PC-3 (cell line): Measurements from ENCODE around the gene CERK. TPM values are rescaled to one million over a fixed set of nuclear protein-coding genes. Genes with fewer than 3 reads are reported as not detected.

Experiments
- ATAC-seq: fragments of 200-7000 bp; cut with Tn5 transposase; 2 replicates; pipeline ENCODE4 v1.9.1; 2020; ENCODE audit warnings: mild to moderate bottlenecking, moderate library complexity
- BruUV-seq: library from RNA; stranded (reverse); fragments of 400-500 nt; replicated peaks from 2 replicates; lab custom pipeline; 2021; lab: Mats Ljungman, UMichigan
- CTCF ChIA-PET: fragments of 300-600 bp; sonication (Branson Sonifier 250); formaldehyde crosslinking; loops from one replicate; lab custom pipeline; 2022; ENCODE audit warnings: antibody characterized with exemption; lab: Charles Lee
- POLR2A ChIA-PET: fragments of 300-600 bp; sonication (Branson Sonifier 250); formaldehyde crosslinking; loops from one replicate; lab custom pipeline; 2022; ENCODE audit warnings: antibody characterized with exemption; ENCODE audit not compliant: unreplicated experiment; lab: Charles Lee
- DNase-seq: peaks from one replicate; pipeline ENCODE4 v3.0.0-alpha.2; 2015
- H2AFZ ChIP-seq: fragments of 300-600 bp; sonication (generic); 2 replicates; pipeline ENCODE4 v1.6.0; 2016; ENCODE audit warnings: antibody characterized with exemption, low read length
- H3F3A ChIP-seq: fragments of 300-600 bp; sonication (generic); one replicate; pipeline ENCODE4 v1.6.0; 2017; ENCODE audit warnings: antibody characterized with exemption, low read length, control low read depth, mild to moderate bottlenecking; ENCODE audit not compliant: unreplicated experiment
- H3K27ac ChIP-seq: fragments of 300-600 bp; sonication (generic); 2 replicates; pipeline ENCODE4 v1.5.1; 2016; ENCODE audit warnings: mild to moderate bottlenecking, low read length
- H3K27me3 ChIP-seq: fragments of 300-600 bp; sonication (generic); 2 replicates; pipeline ENCODE4 v1.6.1; 2016; ENCODE audit warnings: low read length, mixed read lengths
- H3K36me3 ChIP-seq: fragments of 300-600 bp; sonication (generic); 2 replicates; pipeline ENCODE4 v1.6.1; 2016; ENCODE audit warnings: low read depth, mixed run types, low read length, mixed read lengths
- H3K4me1 ChIP-seq: fragments of 300-600 bp; sonication (generic); 2 replicates; pipeline ENCODE4 v1.5.1; 2016; ENCODE audit warnings: low read length; ENCODE audit not compliant: insufficient read depth
- H3K4me2 ChIP-seq: fragments of 300-600 bp; sonication (generic); 2 replicates; pipeline ENCODE4 v1.6.0; 2016; ENCODE audit warnings: low read length
- H3K4me3 ChIP-seq: fragments of 300-600 bp; sonication (generic); 2 replicates; pipeline ENCODE4 v1.5.1; 2016; ENCODE audit warnings: mild to moderate bottlenecking, low read length, mixed read lengths
- H3K79me2 ChIP-seq: fragments of 300-600 bp; sonication (generic); 2 replicates; pipeline ENCODE4 v1.6.1; 2017; ENCODE audit warnings: low read length, mixed read lengths
- H3K9ac ChIP-seq: fragments of 300-600 bp; sonication (generic); 2 replicates; pipeline ENCODE4 v1.6.0; 2016; ENCODE audit warnings: mild to moderate bottlenecking, low read length
- H3K9me2 ChIP-seq: fragments of 300-600 bp; sonication (generic); replicated peaks from 2 replicates; pipeline ENCODE4 v1.6.1; 2016; ENCODE audit warnings: mixed run types, low read length, mixed read lengths
- H3K9me3 ChIP-seq: fragments of 300-600 bp; sonication (generic); 2 replicates; pipeline ENCODE4 v1.6.1; 2016; ENCODE audit warnings: low read length, mixed read lengths
- H4K20me1 ChIP-seq: fragments of 300-600 bp; sonication (generic); 2 replicates; pipeline ENCODE4 v1.6.1; 2016; ENCODE audit warnings: low read length, mixed read lengths
- EZH2 ChIP-seq: fragments of 300-600 bp; sonication (generic); IDR thresholded peaks from one replicate; pipeline ENCODE4 v1.6.1; 2017; ENCODE audit warnings: antibody characterized with exemption, mild to moderate bottlenecking, low read length; ENCODE audit not compliant: unreplicated experiment
- EZH2phosphoT487 ChIP-seq: fragments of 300-600 bp; sonication (generic); IDR thresholded peaks from 2 replicates; pipeline ENCODE4 v1.6.1; 2018; ENCODE audit warnings: mild to moderate bottlenecking, antibody characterized with exemption, low read length, borderline replicate concordance
- intact Hi-C: fragments of 100-400 bp; cut with micrococcal nuclease; formaldehyde crosslinking; loops from 2 replicates; pipeline ENCODE4 v1.9.0; 2023
- total RNA-seq: library from RNA; depleted of rRNA; stranded (reverse); fragments of >200 nt; gene quantifications from 2 replicates; pipeline ENCODE4 v1.2.3, GENCODE V29; 2014
- TF ChIP-seq, protein P1 (sequence below): fragments of 300-600 bp; sonication (generic); conservative IDR thresholded peaks from 2 replicates; pipeline ENCODE4 v1.5.1; 2017; ENCODE audit warnings: antibody characterized with exemption, low read depth, mild to moderate bottlenecking, low read length

Gene CERK
- total RNA-seq, 1 experiment from 2014 or later, result 21.6 TPM

DNA sequence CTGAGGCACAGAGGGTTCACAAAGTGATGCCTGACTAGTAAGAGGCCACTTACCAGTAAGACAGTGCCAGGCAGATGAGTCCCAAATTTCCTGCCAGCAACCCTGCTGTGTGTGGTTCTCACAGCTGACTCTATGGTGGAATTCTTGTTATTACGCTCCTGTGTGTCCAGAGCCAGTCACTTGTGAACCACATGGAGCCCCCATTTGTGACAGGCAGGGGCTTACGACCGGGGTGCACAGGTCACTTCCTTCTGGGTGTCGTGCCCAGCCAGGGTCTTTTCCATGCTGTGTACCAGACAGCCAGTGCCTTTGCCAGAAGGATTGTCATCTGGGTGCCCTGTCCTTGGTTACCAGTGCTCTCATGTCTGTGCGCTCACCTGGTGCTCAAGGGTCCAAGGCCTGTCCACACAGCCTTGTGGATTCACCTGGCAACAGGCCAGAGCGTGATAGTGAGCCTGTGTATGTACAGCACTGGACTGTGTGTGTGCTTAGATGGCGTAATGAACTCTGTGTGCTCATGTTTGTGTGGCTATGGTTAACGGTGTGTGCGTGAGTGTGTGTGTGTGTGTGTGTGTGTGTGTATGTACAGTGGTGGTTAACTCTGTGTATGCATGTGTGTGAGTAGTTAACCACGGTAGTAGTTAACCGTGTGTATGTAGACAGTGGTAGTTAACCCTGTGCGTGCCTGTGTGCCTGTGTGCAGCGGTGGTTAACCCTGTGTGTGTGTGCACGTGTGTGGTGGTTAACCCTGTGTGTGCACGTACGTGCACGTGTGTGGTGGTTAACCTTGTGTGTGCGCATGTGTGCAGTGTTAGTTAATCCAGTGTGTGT lies 99.2 kb downstream of the CERK start:
- Histone ChIP-seq H2AFZ (no peak overlapping the region), H3K79me2 (no peaks in the 10 kb centered on the region), H3K4me1 (no peaks in the 10 kb centered on the region), H3K27ac (no peak overlapping the region), H3K4me3 (no peak overlapping the region), H3K9ac (no peak overlapping the region), H3K36me3 (no peaks in the 10 kb centered on the region), H3K4me2 (no peak overlapping the region), H3K27me3 (no peaks in the 10 kb centered on the region), H4K20me1 (no peaks in the 10 kb centered on the region), H3K9me2 (no peaks in the 10 kb centered on the region), H3K9me3 (no peaks in the 10 kb centered on the region), H3F3A (no peaks in the 10 kb centered on the region)
- ATAC-seq (no peak), DNase-seq (no peak)
- ChIA-PET CTCF (no interaction called here), POLR2A (no interaction called here)
- intact Hi-C loops, result no loop called here
- no peak for TF ChIP-seq EZH2phosphoT487
- TF ChIP-seq EZH2, result no peak
- TF ChIP-seq, protein P1, sequence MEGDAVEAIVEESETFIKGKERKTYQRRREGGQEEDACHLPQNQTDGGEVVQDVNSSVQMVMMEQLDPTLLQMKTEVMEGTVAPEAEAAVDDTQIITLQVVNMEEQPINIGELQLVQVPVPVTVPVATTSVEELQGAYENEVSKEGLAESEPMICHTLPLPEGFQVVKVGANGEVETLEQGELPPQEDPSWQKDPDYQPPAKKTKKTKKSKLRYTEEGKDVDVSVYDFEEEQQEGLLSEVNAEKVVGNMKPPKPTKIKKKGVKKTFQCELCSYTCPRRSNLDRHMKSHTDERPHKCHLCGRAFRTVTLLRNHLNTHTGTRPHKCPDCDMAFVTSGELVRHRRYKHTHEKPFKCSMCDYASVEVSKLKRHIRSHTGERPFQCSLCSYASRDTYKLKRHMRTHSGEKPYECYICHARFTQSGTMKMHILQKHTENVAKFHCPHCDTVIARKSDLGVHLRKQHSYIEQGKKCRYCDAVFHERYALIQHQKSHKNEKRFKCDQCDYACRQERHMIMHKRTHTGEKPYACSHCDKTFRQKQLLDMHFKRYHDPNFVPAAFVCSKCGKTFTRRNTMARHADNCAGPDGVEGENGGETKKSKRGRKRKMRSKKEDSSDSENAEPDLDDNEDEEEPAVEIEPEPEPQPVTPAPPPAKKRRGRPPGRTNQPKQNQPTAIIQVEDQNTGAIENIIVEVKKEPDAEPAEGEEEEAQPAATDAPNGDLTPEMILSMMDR, result no peak
- BruUV-seq, result no TSS peak

GRCh38 chr22:46637711-46638600 lies 100.1 kb downstream of the CERK start:
- Histone ChIP-seq H3K4me2 (no peak overlapping the region), H3K79me2 (no peaks in the 10 kb centered on the region), H2AFZ (no peak overlapping the region), H3K4me3 (no peak overlapping the region), H4K20me1 (no peaks in the 10 kb centered on the region), H3K9ac (no peak overlapping the region), H3K9me2 (no peaks in the 10 kb centered on the region), H3K4me1 (no peaks in the 10 kb centered on the region), H3K27ac (no peak overlapping the region), H3K36me3 (no peaks in the 10 kb centered on the region), H3K27me3 (no peaks in the 10 kb centered on the region), H3F3A (no peaks in the 10 kb centered on the region), H3K9me3 (no peaks in the 10 kb centered on the region)
- POLR2A ChIA-PET, result no interaction called here
- TF ChIP-seq EZH2 (no peak), EZH2phosphoT487 (no peak)
- TF ChIP-seq, protein P1, result no peak
- intact Hi-C loops, result no loop called here
- DNase-seq (no peak), ATAC-seq (no peak)
- CTCF ChIA-PET, result no interaction called here
- BruUV-seq, result no TSS peak
